ENCODE data around the gene SDK2. TPM values are rescaled to one million over a fixed set of nuclear protein-coding genes. Genes with fewer than 3 reads are reported as not detected.

Gene SDK2
- total and polyA plus RNA-seq, 5 donors from 2014 or later, result 0.02 to 0.59 (median 0.02) TPM; not detected in 2

DNA sequence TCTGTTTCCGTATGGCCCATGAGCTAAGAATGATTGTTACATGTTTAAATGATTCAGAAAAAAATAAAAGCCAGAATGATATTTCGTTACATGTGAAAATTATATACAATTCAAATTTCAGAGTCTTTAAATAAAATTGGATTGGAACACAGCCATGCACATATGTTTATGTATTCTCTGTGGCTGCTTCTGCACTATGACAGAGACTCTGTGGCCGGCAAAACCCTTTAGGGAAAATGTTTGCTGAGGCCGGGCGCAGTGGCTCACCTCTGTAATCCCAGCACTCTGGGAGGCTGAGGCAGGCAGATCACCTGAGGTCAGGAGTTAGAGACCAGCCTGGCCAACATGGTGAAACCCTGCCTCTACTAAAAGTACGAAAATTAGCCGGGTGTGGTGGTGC lies 316.6 kb downstream of the SDK2 start:
- Histone ChIP-seq H3K4me1 (ENCODE audit: control insufficient read depth, insufficient read depth, low read length, poor library complexity, severe bottlenecking) (no peaks in the 10 kb centered on the region), H3K9me3 (ENCODE audit: control insufficient read depth in 2 of 2, low read length in 2 of 2) (no peaks in the 10 kb centered on the region), H3K27me3 (ENCODE audit: control insufficient read depth, insufficient read depth, low read length) (no peaks in the 10 kb centered on the region), H3K4me3 (ENCODE audit: low read depth, low read length) (no peak overlapping the region), H3K36me3 (ENCODE audit: control insufficient read depth, insufficient read depth, low read length) (no peaks in the 10 kb centered on the region), H3K27ac (ENCODE audit: insufficient read depth, low read length, poor library complexity, severe bottlenecking) (no peak overlapping the region)
- H3K36me3 Mint-ChIP-seq, result no peaks in the 10 kb centered on the region
- H3K27me3 Mint-ChIP-seq, result no peaks in the 10 kb centered on the region
- DNase-seq, result no peak
- H3K9me3 Mint-ChIP-seq, result peaks cover 0 to 3% (median 0%) of the 10 kb centered on the region in 7 donors
- no peak overlapping the region for H3K4me3 Mint-ChIP-seq
- no peak for ATAC-seq (ENCODE audit: low read depth in 2 of 2)
- H3K27ac Mint-ChIP-seq, result no peak overlapping the region
- H3K4me1 Mint-ChIP-seq, result no peaks in the 10 kb centered on the region

DNA sequence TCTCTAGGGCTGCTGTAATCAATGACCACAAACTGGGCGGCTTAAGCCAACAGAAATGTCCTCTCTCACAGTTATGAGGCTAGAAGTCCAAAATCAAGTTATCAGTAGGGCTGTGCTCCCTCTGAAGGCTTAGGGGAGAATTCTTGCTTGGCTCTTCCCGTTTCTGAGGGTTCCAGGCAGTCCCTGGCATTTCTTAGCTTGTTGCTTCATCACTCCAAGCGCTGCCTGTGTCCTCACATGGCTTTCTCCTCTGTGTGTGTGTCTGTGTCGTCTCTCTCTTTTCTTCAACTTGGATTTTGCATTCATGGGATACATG lies 318.8 kb downstream of the SDK2 start:
- Mint-ChIP-seq H3K9me3 (peaks cover 0 to 3% (median 0%) of the 10 kb centered on the region in 7 donors), H3K4me1 (no peaks in the 10 kb centered on the region), H3K36me3 (no peaks in the 10 kb centered on the region), H3K27ac (peak overlapping the region in 1 of 3 donors; percentile 91), H3K27me3 (peaks cover 6% of the 10 kb centered on the region), H3K4me3 (no peak overlapping the region)
- Histone ChIP-seq H3K9me3 (ENCODE audit: control insufficient read depth in 2 of 2, low read length in 2 of 2) (no peaks in the 10 kb centered on the region), H3K4me1 (ENCODE audit: control insufficient read depth, insufficient read depth, low read length, poor library complexity, severe bottlenecking) (no peaks in the 10 kb centered on the region), H3K4me3 (ENCODE audit: low read depth, low read length) (no peak overlapping the region), H3K36me3 (ENCODE audit: control insufficient read depth, insufficient read depth, low read length) (no peaks in the 10 kb centered on the region), H3K27ac (ENCODE audit: insufficient read depth, low read length, poor library complexity, severe bottlenecking) (no peak overlapping the region), H3K27me3 (ENCODE audit: control insufficient read depth, insufficient read depth, low read length) (no peaks in the 10 kb centered on the region)
- DNase-seq (no peak), ATAC-seq (ENCODE audit: low read depth in 2 of 2) (no peak)

DNA sequence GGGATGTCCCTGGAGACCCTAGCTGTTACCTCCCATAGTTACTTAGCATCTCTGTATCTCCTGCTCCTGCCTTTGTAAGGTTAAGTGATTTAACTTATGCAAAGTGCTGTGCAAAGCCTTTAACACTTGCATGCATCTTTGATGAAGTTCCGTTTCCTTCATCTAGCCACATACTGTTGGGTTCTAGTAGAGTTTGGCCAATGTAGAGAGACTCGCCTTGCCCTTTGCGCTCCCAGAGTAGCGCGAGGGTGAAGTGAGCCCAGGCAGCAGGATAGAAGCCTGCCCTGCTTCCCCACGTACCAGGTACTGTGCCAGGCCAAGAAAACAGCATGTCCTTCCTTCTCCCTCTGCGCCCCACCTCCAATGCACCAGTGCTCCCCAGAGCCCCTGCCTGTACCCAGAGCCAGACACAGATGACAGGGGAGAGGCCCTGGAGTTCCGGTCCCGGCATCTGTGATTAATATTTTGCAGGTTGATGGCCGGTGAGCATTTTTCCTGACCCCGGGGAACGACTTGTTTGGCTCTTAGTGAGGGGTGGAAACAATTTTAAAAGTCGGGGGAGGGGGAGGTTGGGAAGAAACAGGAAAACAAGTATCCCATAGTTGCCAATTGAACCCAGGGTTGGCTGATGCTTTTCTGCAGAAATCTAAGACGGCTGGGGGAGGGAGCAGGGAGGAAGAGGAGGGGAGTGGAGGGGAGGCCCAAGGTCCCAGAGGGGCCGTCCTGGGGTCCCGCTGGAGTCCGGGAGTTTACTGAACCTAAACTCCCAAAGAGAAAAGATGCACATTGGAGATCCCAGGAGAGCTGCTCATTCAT lies 319.3 kb downstream of the SDK2 start:
- H3K9me3 ChIP-seq (ENCODE audit: control insufficient read depth in 2 of 2, low read length in 2 of 2), result no peaks in the 10 kb centered on the region
- H3K27me3 Mint-ChIP-seq, result peaks cover 8% of the 10 kb centered on the region
- no peak overlapping the region for H3K27ac ChIP-seq (ENCODE audit: insufficient read depth, low read length, poor library complexity, severe bottlenecking)
- H3K9me3 Mint-ChIP-seq, result peaks cover 0 to 3% (median 0%) of the 10 kb centered on the region in 7 donors
- no peaks in the 10 kb centered on the region for H3K27me3 ChIP-seq (ENCODE audit: control insufficient read depth, insufficient read depth, low read length)
- DNase-seq (no peak), ATAC-seq (ENCODE audit: low read depth in 2 of 2) (no peak)
- no peaks in the 10 kb centered on the region for H3K36me3 ChIP-seq (ENCODE audit: control insufficient read depth, insufficient read depth, low read length)
- no peak overlapping the region for H3K27ac Mint-ChIP-seq
- no peaks in the 10 kb centered on the region for H3K36me3 Mint-ChIP-seq
- no peaks in the 10 kb centered on the region for H3K4me1 Mint-ChIP-seq
- no peaks in the 10 kb centered on the region for H3K4me1 ChIP-seq (ENCODE audit: control insufficient read depth, insufficient read depth, low read length, poor library complexity, severe bottlenecking)
- no peak overlapping the region for H3K4me3 ChIP-seq (ENCODE audit: low read depth, low read length)
- no peak overlapping the region for H3K4me3 Mint-ChIP-seq

DNA sequence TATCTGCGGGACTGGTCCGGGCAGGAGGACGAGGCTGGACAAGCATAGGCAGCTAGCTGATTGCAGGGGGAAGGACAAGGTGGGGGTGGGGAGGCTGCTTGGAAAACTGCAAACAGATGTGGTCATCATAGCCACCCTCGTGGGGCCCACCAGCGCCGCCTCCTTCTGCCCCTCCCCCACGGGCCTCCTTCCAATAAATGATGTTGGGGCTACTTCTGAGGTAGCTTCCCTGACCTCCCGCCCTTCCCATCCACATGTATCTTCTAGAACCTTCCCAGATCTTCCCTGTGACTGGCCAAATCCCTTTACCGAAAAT lies 320.1 kb downstream of the SDK2 start:
- Mint-ChIP-seq H3K27me3 (peaks cover 8% of the 10 kb centered on the region), H3K4me1 (no peaks in the 10 kb centered on the region), H3K36me3 (no peaks in the 10 kb centered on the region), H3K4me3 (no peak overlapping the region), H3K27ac (no peak overlapping the region), H3K9me3 (peaks cover 0 to 3% (median 0%) of the 10 kb centered on the region in 7 donors)
- Histone ChIP-seq H3K4me3 (ENCODE audit: low read depth, low read length) (no peak overlapping the region), H3K27me3 (ENCODE audit: control insufficient read depth, insufficient read depth, low read length) (no peaks in the 10 kb centered on the region), H3K4me1 (ENCODE audit: control insufficient read depth, insufficient read depth, low read length, poor library complexity, severe bottlenecking) (no peaks in the 10 kb centered on the region), H3K9me3 (ENCODE audit: control insufficient read depth in 2 of 2, low read length in 2 of 2) (no peaks in the 10 kb centered on the region), H3K36me3 (ENCODE audit: control insufficient read depth, insufficient read depth, low read length) (no peaks in the 10 kb centered on the region), H3K27ac (ENCODE audit: insufficient read depth, low read length, poor library complexity, severe bottlenecking) (no peak overlapping the region)
- DNase-seq (no peak), ATAC-seq (ENCODE audit: low read depth in 2 of 2) (no peak)

DNA sequence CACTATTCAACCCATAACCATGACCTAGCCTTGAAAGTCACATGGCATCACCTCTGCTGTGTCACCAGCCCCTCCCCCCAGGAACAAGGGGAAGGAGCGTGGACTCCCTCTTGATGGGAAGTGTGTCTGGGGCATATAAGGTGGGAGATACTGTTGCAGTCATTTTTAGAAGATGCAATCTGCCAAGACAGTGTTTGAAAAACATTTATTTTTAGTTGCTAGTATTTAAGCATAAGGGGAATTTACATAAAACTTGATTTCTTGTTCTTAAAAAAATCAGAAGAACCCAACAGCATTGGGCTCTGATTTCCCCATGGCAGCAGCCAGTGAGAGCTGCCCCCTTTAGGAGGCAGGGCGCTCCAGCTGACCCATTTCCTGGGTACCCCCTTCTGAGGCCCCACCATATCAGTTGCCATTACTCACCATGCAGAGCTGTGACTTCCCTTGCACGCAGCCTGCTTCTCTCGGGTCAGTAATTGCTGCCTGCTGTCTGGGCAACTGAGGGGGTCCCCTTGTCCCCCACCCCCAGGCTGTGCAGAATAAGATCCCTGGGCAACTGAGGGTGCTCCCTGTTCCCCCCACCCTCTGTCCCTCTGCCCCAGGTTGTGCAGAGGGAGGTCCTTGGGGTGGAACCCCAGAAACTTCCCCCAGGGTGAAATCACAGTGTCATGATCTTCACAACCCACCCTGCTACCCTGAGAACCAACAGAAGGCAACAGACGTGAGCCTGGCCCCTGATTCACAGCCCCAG lies 320.7 kb downstream of the SDK2 start:
- no peaks in the 10 kb centered on the region for H3K4me1 ChIP-seq (ENCODE audit: control insufficient read depth, insufficient read depth, low read length, poor library complexity, severe bottlenecking)
- Mint-ChIP-seq H3K4me1 (no peaks in the 10 kb centered on the region), H3K9me3 (peaks cover 0 to 3% (median 0%) of the 10 kb centered on the region in 7 donors), H3K36me3 (no peaks in the 10 kb centered on the region), H3K27me3 (peaks cover 8% of the 10 kb centered on the region), H3K4me3 (no peak overlapping the region), H3K27ac (no peak overlapping the region)
- H3K27ac ChIP-seq (ENCODE audit: insufficient read depth, low read length, poor library complexity, severe bottlenecking), result no peak overlapping the region
- H3K27me3 ChIP-seq (ENCODE audit: control insufficient read depth, insufficient read depth, low read length), result no peaks in the 10 kb centered on the region
- H3K4me3 ChIP-seq (ENCODE audit: low read depth, low read length), result no peak overlapping the region
- no peaks in the 10 kb centered on the region for H3K9me3 ChIP-seq (ENCODE audit: control insufficient read depth in 2 of 2, low read length in 2 of 2)
- ATAC-seq (ENCODE audit: low read depth in 2 of 2) (no peak), DNase-seq (no peak)
- H3K36me3 ChIP-seq (ENCODE audit: control insufficient read depth, insufficient read depth, low read length), result no peaks in the 10 kb centered on the region

DNA sequence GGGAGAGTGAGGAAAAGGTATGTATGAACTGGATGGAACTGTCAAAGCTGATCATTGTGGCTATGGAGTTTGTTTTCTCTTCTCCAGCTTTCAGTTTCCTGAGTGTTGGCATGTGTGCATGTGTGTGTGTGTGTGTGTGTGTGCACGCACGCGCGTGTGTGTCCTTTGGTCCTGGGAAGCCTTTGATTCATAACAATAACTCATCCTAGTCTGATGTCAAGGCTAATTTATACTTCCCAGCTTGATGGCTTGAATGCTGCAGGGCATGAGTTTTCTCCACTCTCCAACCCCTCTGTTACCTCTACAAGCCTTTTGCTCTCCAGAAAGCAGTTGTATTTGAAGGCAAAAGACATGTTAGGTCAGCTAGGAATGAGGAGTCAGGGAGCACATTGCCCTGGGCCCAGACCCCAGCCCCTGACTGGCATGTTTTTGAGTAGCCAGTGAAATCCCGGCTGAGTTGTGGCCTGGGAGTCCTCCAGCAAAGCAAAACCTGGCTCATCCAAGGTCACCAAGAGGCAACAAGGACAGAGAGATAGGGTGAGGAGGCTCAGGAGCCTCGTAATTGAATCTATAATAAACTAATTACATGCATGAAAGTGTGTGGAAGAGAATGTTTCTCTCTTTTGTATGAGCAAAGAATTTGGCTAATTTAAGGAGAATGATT lies 323.5 kb downstream of the SDK2 start:
- no peaks in the 10 kb centered on the region for H3K4me1 Mint-ChIP-seq
- no peaks in the 10 kb centered on the region for H3K27me3 ChIP-seq (ENCODE audit: control insufficient read depth, insufficient read depth, low read length)
- no peak for ATAC-seq (ENCODE audit: low read depth in 2 of 2)

DNA sequence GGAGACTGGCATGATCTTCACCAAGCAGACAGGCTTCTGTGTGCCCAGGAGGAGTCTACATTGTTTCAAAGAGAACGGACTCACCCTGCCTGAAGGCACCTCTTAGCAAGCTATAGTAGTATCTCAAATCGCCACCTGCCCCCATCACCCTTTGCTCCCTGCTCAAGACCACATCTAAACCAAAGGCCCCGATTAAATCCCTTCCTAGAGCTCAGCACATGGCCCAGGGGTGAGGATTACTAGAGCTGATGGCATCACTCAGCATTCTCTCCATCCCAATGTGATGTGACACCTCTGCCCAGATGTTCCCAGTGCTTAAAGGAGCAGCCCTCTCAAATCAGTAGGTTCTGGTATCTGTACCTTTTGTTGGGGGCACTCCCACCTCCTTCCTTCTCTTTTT lies 324.5 kb downstream of the SDK2 start:
- no peaks in the 10 kb centered on the region for H3K9me3 ChIP-seq (ENCODE audit: control insufficient read depth in 2 of 2, low read length in 2 of 2)
- Mint-ChIP-seq H3K9me3 (peaks cover 0 to 3% (median 0%) of the 10 kb centered on the region in 7 donors), H3K27ac (no peak overlapping the region), H3K36me3 (no peaks in the 10 kb centered on the region), H3K27me3 (peaks cover 8% of the 10 kb centered on the region), H3K4me1 (no peaks in the 10 kb centered on the region), H3K4me3 (no peak overlapping the region)
- no peaks in the 10 kb centered on the region for H3K36me3 ChIP-seq (ENCODE audit: control insufficient read depth, insufficient read depth, low read length)
- no peak for DNase-seq
- no peak overlapping the region for H3K4me3 ChIP-seq (ENCODE audit: low read depth, low read length)
- H3K4me1 ChIP-seq (ENCODE audit: control insufficient read depth, insufficient read depth, low read length, poor library complexity, severe bottlenecking), result no peaks in the 10 kb centered on the region
- no peak for ATAC-seq (ENCODE audit: low read depth in 2 of 2)
- no peak overlapping the region for H3K27ac ChIP-seq (ENCODE audit: insufficient read depth, low read length, poor library complexity, severe bottlenecking)
- H3K27me3 ChIP-seq (ENCODE audit: control insufficient read depth, insufficient read depth, low read length), result no peaks in the 10 kb centered on the region

More for the DNA sequence above, 323.5 kb downstream of the SDK2 start:
- no peaks in the 10 kb centered on the region for H3K36me3 ChIP-seq (ENCODE audit: control insufficient read depth, insufficient read depth, low read length)
- Mint-ChIP-seq H3K27ac (no peak overlapping the region), H3K9me3 (peaks cover 0 to 3% (median 0%) of the 10 kb centered on the region in 7 donors), H3K27me3 (peaks cover 8% of the 10 kb centered on the region), H3K4me3 (no peak overlapping the region), H3K36me3 (no peaks in the 10 kb centered on the region)
- DNase-seq, result no peak
- H3K4me1 ChIP-seq (ENCODE audit: control insufficient read depth, insufficient read depth, low read length, poor library complexity, severe bottlenecking), result no peaks in the 10 kb centered on the region
- no peak overlapping the region for H3K4me3 ChIP-seq (ENCODE audit: low read depth, low read length)
- no peak overlapping the region for H3K27ac ChIP-seq (ENCODE audit: insufficient read depth, low read length, poor library complexity, severe bottlenecking)
- H3K9me3 ChIP-seq (ENCODE audit: control insufficient read depth in 2 of 2, low read length in 2 of 2), result no peaks in the 10 kb centered on the region
